ENCODE data around the gene C19orf12. TPM values are rescaled to one million over a fixed set of nuclear protein-coding genes. Genes with fewer than 3 reads are reported as not detected.
A peak's percentile ranks its signal among the peaks of the same experiment; 100 is the strongest.

The C19orf12 gene
- total and polyA plus RNA-seq, 2 donors (not counting 1 experiment from before 2014, with no cell fraction given): 25.4 to 26.8 TPM

DNA sequence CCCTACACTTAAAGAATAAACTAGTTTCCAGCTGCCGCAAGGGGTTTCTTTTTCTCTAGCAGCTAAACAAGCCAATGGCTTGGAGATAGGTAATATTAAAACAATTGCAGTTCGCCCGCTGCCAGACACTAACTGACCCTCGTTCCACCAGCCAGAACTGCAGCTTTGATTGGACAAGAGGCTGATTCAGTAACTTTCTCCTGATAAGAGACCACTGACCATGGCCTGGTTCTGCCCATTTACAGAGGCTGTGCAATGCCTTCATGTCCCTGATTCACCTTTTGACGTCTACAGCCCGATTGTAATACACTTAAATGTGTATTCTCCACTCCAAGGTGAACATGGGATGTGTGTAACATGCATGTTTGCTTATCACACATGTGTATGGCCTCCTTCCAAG, 12.8 kb upstream of the C19orf12 start:
- H2AFZ ChIP-seq (ENCODE audit: low read length): no peak overlapping the region
- H3K9ac ChIP-seq (ENCODE audit: insufficient read depth, low read length): no peak overlapping the region
- no peaks in the 10 kb centered on the region for H3K9me3 ChIP-seq (ENCODE audit: control insufficient read depth, insufficient read depth, low read depth, low read length)
- no peaks in the 10 kb centered on the region for H3K79me2 ChIP-seq (ENCODE audit: control insufficient read depth, insufficient read depth, low read length)
- H3K4me3 ChIP-seq (replicated peaks in 1 of 4; ENCODE audit: control extremely low read depth in 1 of 4, insufficient read depth in 1 of 4, low read depth in 3 of 4, low read length in 4 of 4): no peak overlapping the region
- no peak for DNase-seq (ENCODE audit: low read depth in 2 of 2)
- no peaks in the 10 kb centered on the region for H3K36me3 ChIP-seq (ENCODE audit: control insufficient read depth, insufficient read depth, low read length)
- no peaks in the 10 kb centered on the region for H3K4me1 ChIP-seq (ENCODE audit: control insufficient read depth, extremely low read depth, insufficient read depth, low read length)
- no peak overlapping the region for H3K4me2 ChIP-seq (ENCODE audit: extremely low read depth, insufficient read depth, low read length)
- H3K27ac ChIP-seq (ENCODE audit: insufficient read depth, low read length): no peak overlapping the region
- H3K27me3 ChIP-seq (ENCODE audit: control insufficient read depth, insufficient read depth, low read length): peaks cover 17% of the 10 kb centered on the region
- TF ChIP-seq, protein P1, sequence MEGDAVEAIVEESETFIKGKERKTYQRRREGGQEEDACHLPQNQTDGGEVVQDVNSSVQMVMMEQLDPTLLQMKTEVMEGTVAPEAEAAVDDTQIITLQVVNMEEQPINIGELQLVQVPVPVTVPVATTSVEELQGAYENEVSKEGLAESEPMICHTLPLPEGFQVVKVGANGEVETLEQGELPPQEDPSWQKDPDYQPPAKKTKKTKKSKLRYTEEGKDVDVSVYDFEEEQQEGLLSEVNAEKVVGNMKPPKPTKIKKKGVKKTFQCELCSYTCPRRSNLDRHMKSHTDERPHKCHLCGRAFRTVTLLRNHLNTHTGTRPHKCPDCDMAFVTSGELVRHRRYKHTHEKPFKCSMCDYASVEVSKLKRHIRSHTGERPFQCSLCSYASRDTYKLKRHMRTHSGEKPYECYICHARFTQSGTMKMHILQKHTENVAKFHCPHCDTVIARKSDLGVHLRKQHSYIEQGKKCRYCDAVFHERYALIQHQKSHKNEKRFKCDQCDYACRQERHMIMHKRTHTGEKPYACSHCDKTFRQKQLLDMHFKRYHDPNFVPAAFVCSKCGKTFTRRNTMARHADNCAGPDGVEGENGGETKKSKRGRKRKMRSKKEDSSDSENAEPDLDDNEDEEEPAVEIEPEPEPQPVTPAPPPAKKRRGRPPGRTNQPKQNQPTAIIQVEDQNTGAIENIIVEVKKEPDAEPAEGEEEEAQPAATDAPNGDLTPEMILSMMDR (conservative IDR thresholded peaks at IDR 0.05 in 1 of 2, IDR thresholded peaks at IDR 0.05 in 1 of 2; ENCODE audit: low read depth in 1 of 2, low read length in 2 of 2): no peak
- TF ChIP-seq EZH2 (IDR thresholded peaks at IDR 0.05; ENCODE audit: low read length, missing control alignments): no peak
- no peaks in the 10 kb centered on the region for H4K20me1 ChIP-seq (ENCODE audit: control insufficient read depth, extremely low read depth, insufficient read depth, low read length)

DNA sequence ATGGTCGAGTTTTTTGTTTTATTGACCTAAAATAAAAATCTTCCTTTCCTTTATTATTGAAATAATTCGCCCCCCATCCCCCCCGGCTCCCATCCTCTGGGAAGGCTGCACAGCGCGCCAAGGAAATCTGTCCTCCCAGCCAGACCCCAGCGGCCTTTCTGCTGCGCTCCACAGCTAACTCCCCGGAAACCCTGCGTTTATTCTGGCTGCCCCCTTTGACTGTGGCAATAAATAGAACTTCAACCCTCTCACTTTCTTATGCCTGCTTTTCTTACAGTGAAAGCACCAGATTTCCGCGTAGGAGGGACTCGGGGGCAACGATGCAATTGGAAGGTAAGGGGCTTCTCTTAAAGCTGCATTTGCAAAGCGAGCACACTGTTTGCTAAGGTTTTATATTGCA, 9.7 kb upstream of the C19orf12 start:
- no peaks in the 10 kb centered on the region for H3K9me3 ChIP-seq (ENCODE audit: control insufficient read depth, insufficient read depth, low read depth, low read length)
- no peaks in the 10 kb centered on the region for H3K79me2 ChIP-seq (ENCODE audit: control insufficient read depth, insufficient read depth, low read length)
- H4K20me1 ChIP-seq (ENCODE audit: control insufficient read depth, extremely low read depth, insufficient read depth, low read length): no peaks in the 10 kb centered on the region
- no peak overlapping the region for H3K9ac ChIP-seq (ENCODE audit: insufficient read depth, low read length)
- H3K4me1 ChIP-seq (ENCODE audit: control insufficient read depth, extremely low read depth, insufficient read depth, low read length): no peaks in the 10 kb centered on the region
- no peak for DNase-seq (ENCODE audit: low read depth in 2 of 2)
- peaks cover 11% of the 10 kb centered on the region for H3K27me3 ChIP-seq (ENCODE audit: control insufficient read depth, insufficient read depth, low read length)
- H3K27ac ChIP-seq (ENCODE audit: insufficient read depth, low read length): no peak overlapping the region
- H2AFZ ChIP-seq (ENCODE audit: low read length): no peak overlapping the region
- peak overlapping the region; percentile 8 for H3K4me2 ChIP-seq (ENCODE audit: extremely low read depth, insufficient read depth, low read length)
- H3K4me3 ChIP-seq (replicated peaks in 1 of 4; ENCODE audit: control extremely low read depth in 1 of 4, insufficient read depth in 1 of 4, low read depth in 3 of 4, low read length in 4 of 4): peak overlapping the region in 1 of 4 experiments; percentile 31
- TF ChIP-seq, protein P1 (conservative IDR thresholded peaks at IDR 0.05 in 1 of 2, IDR thresholded peaks at IDR 0.05 in 1 of 2; ENCODE audit: low read depth in 1 of 2, low read length in 2 of 2): no peak
- no peak for TF ChIP-seq EZH2 (IDR thresholded peaks at IDR 0.05; ENCODE audit: low read length, missing control alignments)
- no peaks in the 10 kb centered on the region for H3K36me3 ChIP-seq (ENCODE audit: control insufficient read depth, insufficient read depth, low read length)

DNA sequence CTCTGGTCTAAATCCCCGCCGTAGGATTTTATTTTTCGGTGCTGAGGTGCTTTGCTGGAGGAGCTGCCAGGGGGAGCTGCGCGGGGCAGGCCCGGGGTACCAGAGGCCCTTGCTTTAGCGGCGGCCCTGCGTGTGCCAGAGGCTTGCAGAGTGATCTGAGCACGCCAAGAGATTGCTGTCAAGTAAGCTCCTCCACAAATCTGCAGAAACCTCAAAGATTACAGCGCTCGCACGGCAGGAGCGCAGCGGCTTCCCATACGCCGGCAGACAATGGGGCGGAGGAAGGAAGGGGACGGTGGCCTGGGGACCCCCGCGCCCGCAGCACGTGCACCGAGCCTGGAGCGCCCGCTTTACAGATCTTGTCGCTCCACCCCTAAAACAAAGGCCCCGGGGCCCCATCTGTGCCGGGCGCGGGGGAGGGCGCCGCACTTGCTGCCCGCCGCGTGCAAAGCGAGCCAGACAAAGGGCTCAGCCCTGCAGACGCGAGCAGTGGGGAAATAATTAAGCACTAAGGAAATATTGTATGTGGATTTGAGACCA, 9.1 kb upstream of the C19orf12 start:
- Histone ChIP-seq H3K27ac (ENCODE audit: insufficient read depth, low read length) (no peak overlapping the region), H3K27me3 (ENCODE audit: control insufficient read depth, insufficient read depth, low read length) (peaks cover 11% of the 10 kb centered on the region), H3K36me3 (ENCODE audit: control insufficient read depth, insufficient read depth, low read length) (no peaks in the 10 kb centered on the region), H3K4me2 (ENCODE audit: extremely low read depth, insufficient read depth, low read length) (peak overlapping the region; percentile 35), H3K4me3 (replicated peaks in 1 of 4; ENCODE audit: control extremely low read depth in 1 of 4, insufficient read depth in 1 of 4, low read depth in 3 of 4, low read length in 4 of 4) (peak overlapping the region in 2 of 4 experiments; percentile 31 to 42), H4K20me1 (ENCODE audit: control insufficient read depth, extremely low read depth, insufficient read depth, low read length) (no peaks in the 10 kb centered on the region), H2AFZ (ENCODE audit: low read length) (no peak overlapping the region), H3K4me1 (ENCODE audit: control insufficient read depth, extremely low read depth, insufficient read depth, low read length) (no peaks in the 10 kb centered on the region), H3K79me2 (ENCODE audit: control insufficient read depth, insufficient read depth, low read length) (no peaks in the 10 kb centered on the region), H3K9ac (ENCODE audit: insufficient read depth, low read length) (no peak overlapping the region), H3K9me3 (ENCODE audit: control insufficient read depth, insufficient read depth, low read depth, low read length) (no peaks in the 10 kb centered on the region)
- TF ChIP-seq EZH2 (IDR thresholded peaks at IDR 0.05; ENCODE audit: low read length, missing control alignments): no peak
- TF ChIP-seq, protein P1 (conservative IDR thresholded peaks at IDR 0.05 in 1 of 2, IDR thresholded peaks at IDR 0.05 in 1 of 2; ENCODE audit: low read depth in 1 of 2, low read length in 2 of 2): peak in 1 of 2 donors; percentile 12
- DNase-seq (ENCODE audit: low read depth in 2 of 2): peak; percentile 6 to 32
